Esophagus muscularis mucosa (tissue), 4 donors: ENCODE data around the gene KRTAP9-9. TPM values are rescaled to one million over a fixed set of nuclear protein-coding genes. Genes with fewer than 3 reads are reported as not detected.
"Not testable (repeated sequence)": the region's sequence is repeated elsewhere in the genome, so short reads cannot be mapped to it uniquely, and the experiment has no call there.

Source experiments
- DNase-seq: peaks from one replicate; pipeline ENCODE4 v3.0.0-alpha.2; 2017; ENCODE audit errors: extremely low spot score
- H3K27ac ChIP-seq, 4 donors: fragments of 200-600 bp; sonication (generic); replicated peaks in 1 of 4; 1 replicate in 3 of 4; 2 replicates in 1 of 4; pipeline ENCODE4 v1.5.1; 2016 to 2019; ENCODE audit warnings: mild to moderate bottlenecking in 1 of 4
- H3K27me3 ChIP-seq, 4 donors: fragments of 200-600 bp; sonication (generic); one replicate each; pipeline versions ENCODE4 v1.5.1 to v1.6.0; 2016 to 2019
- H3K36me3 ChIP-seq, 4 donors: fragments of 200-600 bp; sonication (generic); one replicate each; pipeline ENCODE4 v1.5.1; 2016 to 2019
- H3K4me1 ChIP-seq, 4 donors: fragments of 200-600 bp; sonication (generic); one replicate each; pipeline ENCODE4 v1.5.1; 2016 to 2019
- H3K4me3 ChIP-seq, 4 donors: fragments of 200-600 bp; sonication (generic); 1 replicate in 2 of 4; 2 replicates in 2 of 4; pipeline ENCODE4 v1.5.1; 2016 to 2019; ENCODE audit warnings: mild to moderate bottlenecking in 4 of 4, moderate library complexity in 1 of 4
- H3K9me3 ChIP-seq, 4 donors: fragments of 200-600 bp; sonication (generic); 1 replicate in 3 of 4; 2 replicates in 1 of 4; pipeline ENCODE4 v1.5.1; 2016 to 2019
- CTCF ChIP-seq, 3 experiments: fragments of 200-600 bp in 2 of 3; fragments of 450-650 bp in 1 of 3; sonication (generic) in 2 of 3; IDR thresholded peaks; one replicate each; pipeline ENCODE4 v1.5.1; 2017 to 2019; ENCODE audit warnings: antibody characterized with exemption in 3 of 3, mild to moderate bottlenecking in 2 of 3, moderate library complexity in 1 of 3
- EP300 ChIP-seq: sonication (generic); formaldehyde crosslinking; IDR thresholded peaks from one replicate; pipeline ENCODE4 v1.6.1; 2017; ENCODE audit warnings: antibody characterized with exemption
- POLR2A ChIP-seq: fragments of 450-650 bp; IDR thresholded peaks from one replicate; pipeline ENCODE4 v1.6.1; 2017; ENCODE audit warnings: antibody characterized with exemption, moderate library complexity, mild to moderate bottlenecking, low read depth
- POLR2AphosphoS5 ChIP-seq, 2 donors: sonication (generic); formaldehyde crosslinking; IDR thresholded peaks; one replicate each; pipeline ENCODE4 v1.6.1; 2017; ENCODE audit warnings: antibody characterized with exemption in 2 of 2
- WGBS: methylation state at CpG from one replicate; pipeline ENCODE4 v1.1.5; 2018; 5-methylcytosine and 5-hydroxymethylcytosine counted together
- intact Hi-C: fragments of 100-400 bp; cut with DNase I; formaldehyde crosslinking; loops from one replicate; pipeline ENCODE4 v1.15.1; 2023
- total RNA-seq, 4 donors: library from RNA; depleted of rRNA; stranded (reverse); fragments of >200 nt; gene quantifications; one replicate each; pipeline versions ENCODE4 v1.1.0 to v1.2.1, GENCODE V29; 2016

KRTAP9-9 gene
- total RNA-seq, 4 donors from 2014 or later = not detected

- no peak overlapping the region for H3K27ac ChIP-seq
- H3K36me3 ChIP-seq = no peaks in the 10 kb centered on the region
- no peaks in the 10 kb centered on the region for H3K9me3 ChIP-seq
- peaks cover 0 to 6% (median 0%) of the 10 kb centered on the region in 4 donors for H3K27me3 ChIP-seq
- no peak overlapping the region for H3K4me3 ChIP-seq
- intact Hi-C loops = no loop called here
- 96% methylated on average over 2 of the region's 2 CpGs for WGBS
- H3K4me1 ChIP-seq = no peaks in the 10 kb centered on the region
- no peak for DNase-seq
- TF ChIP-seq CTCF (IDR thresholded peaks at IDR 0.05) (no peak), POLR2AphosphoS5 (IDR thresholded peaks at IDR 0.05) (no peak), EP300 (no peak), POLR2A (no peak)
Measured at GRCh38 chr17:41263212-41263611, 8.0 kb downstream of the KRTAP9-9 start.

- H3K27me3 ChIP-seq = peaks cover 0 to 6% (median 0%) of the 10 kb centered on the region in 4 donors
- no peaks in the 10 kb centered on the region for H3K36me3 ChIP-seq
- no peaks in the 10 kb centered on the region for H3K9me3 ChIP-seq
- H3K4me1 ChIP-seq = no peaks in the 10 kb centered on the region
- WGBS = 100% methylated on average over 3 of the region's 3 CpGs
- intact Hi-C loops = no loop called here
- H3K27ac ChIP-seq = no peak overlapping the region
- DNase-seq = no peak
- no peak for TF ChIP-seq POLR2A
- TF ChIP-seq CTCF (IDR thresholded peaks at IDR 0.05) = no peak
- no peak for TF ChIP-seq EP300
- TF ChIP-seq POLR2AphosphoS5 (IDR thresholded peaks at IDR 0.05) = no peak
- H3K4me3 ChIP-seq = no peak overlapping the region
Measured at GRCh38 chr17:41264599-41264998, 9.4 kb downstream of the KRTAP9-9 start.

- TF ChIP-seq POLR2A (no peak), EP300 (no peak), POLR2AphosphoS5 (IDR thresholded peaks at IDR 0.05) (no peak), CTCF (IDR thresholded peaks at IDR 0.05) (no peak)
- DNase-seq = no peak
- intact Hi-C loops = no loop called here
- Histone ChIP-seq H3K27ac (no peak within 1 kb of the TSS), H3K36me3 (no peaks in the 10 kb centered on the region), H3K4me3 (no peak within 1 kb of the TSS), H3K9me3 (no peaks in the 10 kb centered on the region), H3K4me1 (no peaks in the 10 kb centered on the region), H3K27me3 (peaks cover 0 to 6% (median 0%) of the 10 kb centered on the region in 4 donors)
- WGBS = 33% methylated on average over 2 of the region's 2 CpGs
Measured at GRCh38 chr17:41265078-41265477, 9.9 kb downstream of the KRTAP9-9 start, which contains the start of gene KRTAP9-6. TSS of gene KRTAP9-6 (plus strand) at chr17:41265378. CDS start at chr17:41265378, 0 bp downstream.

GRCh38 chr17:41267711-41268110 is 12.5 kb downstream of the KRTAP9-9 start:
- DNase-seq = no peak
- TF ChIP-seq POLR2A (no peak), CTCF (IDR thresholded peaks at IDR 0.05) (no peak), EP300 (no peak), POLR2AphosphoS5 (IDR thresholded peaks at IDR 0.05) (no peak)
- Histone ChIP-seq H3K27me3 (peaks cover 0 to 6% (median 0%) of the 10 kb centered on the region in 4 donors), H3K4me3 (no peak overlapping the region), H3K4me1 (no peaks in the 10 kb centered on the region), H3K27ac (no peak overlapping the region), H3K9me3 (no peaks in the 10 kb centered on the region), H3K36me3 (no peaks in the 10 kb centered on the region)
- intact Hi-C loops = no loop called here
- 72% methylated on average over 3 of the region's 3 CpGs for WGBS

- H3K36me3 ChIP-seq, H3K27me3 ChIP-seq, H3K4me1 ChIP-seq, intact Hi-C loops, H3K4me3 ChIP-seq, H3K9me3 ChIP-seq, H3K27ac ChIP-seq, DNase-seq: not testable (repeated sequence)
- WGBS = no CpG with 5 or more reads among the region's 1 CpG
Measured at GRCh38 chr17:41271323-41271722, 16.1 kb downstream of the KRTAP9-9 start.
